SK-N-SH (cell line): ENCODE measurements around the gene ZNF30. TPM values are rescaled to one million over a fixed set of nuclear protein-coding genes. Genes with fewer than 3 reads are reported as not detected.

Source experiments
- CTCF ChIA-PET: fragments of 300-600, 350-600 bp; formaldehyde crosslinking; extraction: SDS; loops from one replicate; lab custom pipeline; 2021; lab: Yijun Ruan, JAX
- POLR2A ChIA-PET: fragments of 350-600 bp; sonication (Branson Sonifier 250); formaldehyde crosslinking; extraction: SDS; loops from one replicate; lab custom pipeline; 2020; ENCODE audit warnings: antibody characterized with exemption, inconsistent platforms; lab: Yijun Ruan, JAX
- DNase-seq: peaks from one replicate; pipeline ENCODE4 v3.0.0; 2012
- H2AFZ ChIP-seq: fragments of 200-600 bp; sonication (generic); 2 replicates; pipeline ENCODE4 v1.8.1; 2016; ENCODE audit warnings: antibody characterized with exemption, mild to moderate bottlenecking, low read depth
- H3F3A ChIP-seq: fragments of 200-600 bp; sonication (generic); replicated peaks from 2 replicates; pipeline ENCODE3; 2016; ENCODE audit warnings: antibody characterized with exemption, mild to moderate bottlenecking; ENCODE audit not compliant: insufficient read depth
- H3K27ac ChIP-seq, 2 experiments: fragments of 200-500 bp in 1 of 2; fragments of 200-600 bp in 1 of 2; sonication (Bioruptor generic) in 1 of 2; sonication (generic), shearing (Covaris generic) in 1 of 2; 2 replicates each; pipeline versions ENCODE4 v1.5.1 to v1.6.1; 2014 to 2016; ENCODE audit warnings: low read depth in 2 of 2, inconsistent platforms in 1 of 2, low read length in 1 of 2, mild to moderate bottlenecking in 1 of 2, mixed read lengths in 1 of 2
- H3K27me3 ChIP-seq: fragments of 200-600 bp; sonication (generic), shearing (Covaris generic); 2 replicates; pipeline ENCODE4 v1.6.1; 2016; ENCODE audit warnings: mixed run types; ENCODE audit not compliant: insufficient read depth
- H3K36me3 ChIP-seq, 2 experiments: fragments of 200-500 bp in 1 of 2; fragments of 200-600 bp in 1 of 2; sonication (Bioruptor generic) in 1 of 2; sonication (generic) in 1 of 2; replicated peaks in 1 of 2; 2 replicates each; pipeline versions ENCODE3 to v1.5.1; 2014 to 2016; ENCODE audit warnings: low read length in 1 of 2, mild to moderate bottlenecking in 1 of 2; ENCODE audit not compliant: insufficient read depth in 2 of 2, control insufficient read depth in 1 of 2
- H3K4me1 ChIP-seq, 2 experiments: fragments of 200-500 bp in 1 of 2; fragments of 200-600 bp in 1 of 2; sonication (Bioruptor generic) in 1 of 2; sonication (generic), shearing (Covaris generic) in 1 of 2; 2 replicates each; pipeline versions ENCODE4 v1.5.1 to v1.6.1; 2014 to 2016; ENCODE audit warnings: low read depth in 1 of 2, low read length in 1 of 2, mixed run types in 1 of 2; ENCODE audit not compliant: insufficient read depth in 2 of 2, control insufficient read depth in 1 of 2
- H3K4me2 ChIP-seq: fragments of 200-600 bp; sonication (generic), shearing (Covaris generic); 2 replicates; pipeline ENCODE4 v1.6.1; 2017; ENCODE audit warnings: mixed run types
- H3K4me3 ChIP-seq, 2 experiments: fragments of 200-500 bp in 1 of 2; fragments of 200-600 bp in 1 of 2; sonication (Bioruptor generic) in 1 of 2; sonication (generic), shearing (Covaris generic) in 1 of 2; 2 replicates each; pipeline versions ENCODE4 v1.5.1 to v1.8.1; 2014 to 2016; ENCODE audit warnings: low read depth in 2 of 2, inconsistent platforms in 1 of 2, low read length in 1 of 2, mild to moderate bottlenecking in 1 of 2, mixed read lengths in 1 of 2, moderate library complexity in 1 of 2
- H3K79me2 ChIP-seq: fragments of 200-600 bp; sonication (generic); 2 replicates; pipeline ENCODE4 v1.8.1; 2017; ENCODE audit warnings: mild to moderate bottlenecking; ENCODE audit not compliant: insufficient read depth
- H3K9ac ChIP-seq: fragments of 200-600 bp; sonication (generic); 2 replicates; pipeline ENCODE4 v1.6.1; 2017; ENCODE audit warnings: mixed run types
- H3K9me2 ChIP-seq: fragments of 200-600 bp; sonication (generic); 2 replicates; pipeline ENCODE4 v1.6.1; 2017; ENCODE audit warnings: mixed run types
- H3K9me3 ChIP-seq: fragments of 200-600 bp; sonication (generic); 2 replicates; pipeline ENCODE4 v1.6.1; 2017; ENCODE audit warnings: mixed run types, mild to moderate bottlenecking, moderate library complexity
- H4K20me1 ChIP-seq: fragments of 200-600 bp; sonication (generic); 2 replicates; pipeline ENCODE4 v1.6.1; 2017; ENCODE audit warnings: mild to moderate bottlenecking, mixed run types; ENCODE audit not compliant: insufficient read depth
- EZH2phosphoT487 ChIP-seq: fragments of 200-600 bp; sonication (generic); IDR thresholded peaks from 2 replicates; pipeline ENCODE4 v1.6.1; 2017; ENCODE audit warnings: low read depth, mixed run types, mild to moderate bottlenecking, antibody characterized with exemption, moderate library complexity, borderline replicate concordance
- FOSL2 ChIP-seq: IDR thresholded peaks from 2 replicates; pipeline ENCODE4 v1.4.0; 2012; ENCODE audit warnings: low read depth, mild to moderate bottlenecking, moderate library complexity, borderline replicate concordance
- FOXJ3 ChIP-seq: sonication (generic); formaldehyde crosslinking; IDR thresholded peaks from 2 replicates; pipeline ENCODE4 v1.5.1; 2020; ENCODE audit warnings: mild to moderate bottlenecking, missing genetic modification reagents
- GABPA ChIP-seq: IDR thresholded peaks from 2 replicates; pipeline ENCODE4 v1.4.0; 2012; ENCODE audit warnings: low read depth, mild to moderate bottlenecking
- GATA2 ChIP-seq: sonication (generic); formaldehyde crosslinking; IDR thresholded peaks from 2 replicates; pipeline ENCODE4 v1.5.0; 2020; ENCODE audit warnings: mild to moderate bottlenecking, missing genetic modification reagents
- JUND ChIP-seq: IDR thresholded peaks from 2 replicates; pipeline ENCODE4 v1.4.0; 2012
- MEF2A ChIP-seq: IDR thresholded peaks from 2 replicates; pipeline ENCODE4 v1.4.0; 2012; ENCODE audit warnings: low read depth, borderline replicate concordance
- MXI1 ChIP-seq: IDR thresholded peaks from 2 replicates; pipeline ENCODE4 v1.6.1; 2012; ENCODE audit warnings: mild to moderate bottlenecking, low read depth, low read length, improper control_type of control experiment
- POLR2AphosphoS5 ChIP-seq: IDR thresholded peaks from 2 replicates; pipeline ENCODE4 v1.6.1; 2012; ENCODE audit warnings: low read depth, low read length
- SIN3A ChIP-seq: IDR thresholded peaks from 2 replicates; pipeline ENCODE4 v1.6.1; 2012; ENCODE audit warnings: low read depth, mild to moderate bottlenecking, low read length, moderate library complexity, borderline replicate concordance
- SMC3 ChIP-seq: IDR thresholded peaks from 2 replicates; pipeline ENCODE4 v1.6.1; 2012; ENCODE audit warnings: low read depth, low read length, improper control_type of control experiment
- TAF1 ChIP-seq: IDR thresholded peaks from 2 replicates; pipeline ENCODE4 v1.6.1; 2012; ENCODE audit warnings: low read depth, mild to moderate bottlenecking, low read length, moderate library complexity, borderline replicate concordance
- TEAD4 ChIP-seq: IDR thresholded peaks from 2 replicates; pipeline ENCODE4 v1.4.0; 2012; ENCODE audit warnings: mild to moderate bottlenecking, borderline replicate concordance; ENCODE audit not compliant: insufficient read depth
- YY1 ChIP-seq: IDR thresholded peaks from 2 replicates; pipeline ENCODE4 v1.4.0; 2012; ENCODE audit warnings: low read depth, mild to moderate bottlenecking
- WGBS: methylation state at CpG from one replicate; pipeline ENCODE4 v1.1.6; 2017; ENCODE audit warnings: low lambda C conversion rate; 5-methylcytosine and 5-hydroxymethylcytosine counted together
- polyA plus RNA-seq, 3 experiments: library from polyadenylated mRNA; depleted of rRNA; stranded (reverse); fragments of >200 nt; gene quantifications; 2 replicates each; pipeline ENCODE4 v1.2.3, GENCODE V29; 2012
- TF ChIP-seq, protein P1 (sequence below): fragments of 150-350 bp; IDR thresholded peaks from 2 replicates; pipeline ENCODE4 v1.6.1; 2016; ENCODE audit warnings: mild to moderate bottlenecking, low read depth, low read length
- TF ChIP-seq, protein P2 (sequence below): IDR thresholded peaks from 2 replicates; pipeline ENCODE4 v1.6.1; 2012; ENCODE audit warnings: mild to moderate bottlenecking, low read depth, low read length, moderate library complexity
- TF ChIP-seq, protein P3 (sequence below): fragments of 150-350 bp; IDR thresholded peaks from 2 replicates; pipeline ENCODE4 v1.6.1; 2017; ENCODE audit warnings: antibody characterized with exemption, low read length, low read depth, borderline replicate concordance
- TF ChIP-seq, protein P4 (sequence below): fragments of 200-600 bp; sonication (generic); IDR thresholded peaks from 2 replicates; pipeline ENCODE4 v1.6.1; 2017; ENCODE audit warnings: antibody characterized with exemption, mild to moderate bottlenecking, moderate library complexity
- TF ChIP-seq, protein P5 (sequence below): IDR thresholded peaks from 2 replicates; pipeline ENCODE4 v1.4.0; 2012; ENCODE audit warnings: low read depth
- TF ChIP-seq, protein P6 (sequence below): IDR thresholded peaks from 2 replicates; pipeline ENCODE4 v1.4.0; 2012; ENCODE audit warnings: low read depth, borderline replicate concordance

The ZNF30 gene
- polyA plus RNA-seq, 1 of the 3 experiments (the other 2 are of a cell fraction) = 1.7 TPM

DNA sequence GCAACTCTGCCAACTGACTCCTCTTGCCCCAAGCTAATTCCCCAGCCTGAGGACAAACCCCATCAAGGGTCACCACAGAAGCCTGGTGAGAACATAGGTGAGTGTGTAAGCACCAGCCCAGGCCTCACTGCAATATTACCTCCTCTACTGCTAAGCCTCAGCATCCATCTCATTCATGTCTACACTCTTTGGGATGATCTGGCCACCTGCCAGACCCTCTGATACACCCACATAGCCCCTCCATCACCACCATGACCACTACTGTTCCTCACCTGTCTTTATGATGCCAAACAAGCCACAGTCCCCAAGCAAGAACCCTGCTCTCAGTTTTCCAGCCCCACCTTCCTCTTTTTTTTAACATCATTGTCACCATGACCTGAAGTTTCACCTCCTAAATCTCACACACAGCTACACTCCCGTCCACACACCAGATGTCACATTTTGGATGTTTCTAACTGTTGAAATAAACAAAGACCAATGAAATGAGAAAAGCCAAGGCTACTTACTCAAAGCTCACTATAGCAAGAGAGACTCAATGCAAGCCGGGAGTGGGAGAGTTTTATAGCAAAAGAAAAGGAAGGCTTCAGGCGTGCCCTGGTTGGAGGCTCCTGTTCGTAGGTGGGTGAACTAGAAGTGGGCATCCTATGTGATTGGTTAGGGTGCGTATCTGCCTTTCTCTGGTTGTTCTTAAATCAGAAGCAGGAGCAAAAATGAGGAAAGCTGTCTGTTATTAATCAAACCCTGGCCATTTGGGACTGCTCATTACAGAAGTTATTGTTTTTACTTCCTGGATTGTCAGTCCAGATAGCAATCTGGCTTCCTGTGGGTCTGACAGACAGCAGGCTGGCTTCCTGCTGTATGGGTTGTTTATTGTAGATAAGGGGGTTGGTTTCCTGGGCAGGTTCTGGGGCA, 35.3 kb downstream of the ZNF30 start:
- CTCF ChIA-PET = interaction anchor here (0.9 to 4.0 kb wide), 4 partner anchors 10 to 124 kb away, joined by 3 to 32 read pairs (median 5); no protein-coding TSS in a partner anchor
- TF ChIP-seq, protein P1, sequence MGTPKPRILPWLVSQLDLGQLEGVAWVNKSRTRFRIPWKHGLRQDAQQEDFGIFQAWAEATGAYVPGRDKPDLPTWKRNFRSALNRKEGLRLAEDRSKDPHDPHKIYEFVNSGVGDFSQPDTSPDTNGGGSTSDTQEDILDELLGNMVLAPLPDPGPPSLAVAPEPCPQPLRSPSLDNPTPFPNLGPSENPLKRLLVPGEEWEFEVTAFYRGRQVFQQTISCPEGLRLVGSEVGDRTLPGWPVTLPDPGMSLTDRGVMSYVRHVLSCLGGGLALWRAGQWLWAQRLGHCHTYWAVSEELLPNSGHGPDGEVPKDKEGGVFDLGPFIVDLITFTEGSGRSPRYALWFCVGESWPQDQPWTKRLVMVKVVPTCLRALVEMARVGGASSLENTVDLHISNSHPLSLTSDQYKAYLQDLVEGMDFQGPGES = no peak
- no peak for TF ChIP-seq TEAD4
- peak; percentile 47 for TF ChIP-seq GABPA
- TF ChIP-seq EZH2phosphoT487 = no peak
- TF ChIP-seq, protein P2, sequence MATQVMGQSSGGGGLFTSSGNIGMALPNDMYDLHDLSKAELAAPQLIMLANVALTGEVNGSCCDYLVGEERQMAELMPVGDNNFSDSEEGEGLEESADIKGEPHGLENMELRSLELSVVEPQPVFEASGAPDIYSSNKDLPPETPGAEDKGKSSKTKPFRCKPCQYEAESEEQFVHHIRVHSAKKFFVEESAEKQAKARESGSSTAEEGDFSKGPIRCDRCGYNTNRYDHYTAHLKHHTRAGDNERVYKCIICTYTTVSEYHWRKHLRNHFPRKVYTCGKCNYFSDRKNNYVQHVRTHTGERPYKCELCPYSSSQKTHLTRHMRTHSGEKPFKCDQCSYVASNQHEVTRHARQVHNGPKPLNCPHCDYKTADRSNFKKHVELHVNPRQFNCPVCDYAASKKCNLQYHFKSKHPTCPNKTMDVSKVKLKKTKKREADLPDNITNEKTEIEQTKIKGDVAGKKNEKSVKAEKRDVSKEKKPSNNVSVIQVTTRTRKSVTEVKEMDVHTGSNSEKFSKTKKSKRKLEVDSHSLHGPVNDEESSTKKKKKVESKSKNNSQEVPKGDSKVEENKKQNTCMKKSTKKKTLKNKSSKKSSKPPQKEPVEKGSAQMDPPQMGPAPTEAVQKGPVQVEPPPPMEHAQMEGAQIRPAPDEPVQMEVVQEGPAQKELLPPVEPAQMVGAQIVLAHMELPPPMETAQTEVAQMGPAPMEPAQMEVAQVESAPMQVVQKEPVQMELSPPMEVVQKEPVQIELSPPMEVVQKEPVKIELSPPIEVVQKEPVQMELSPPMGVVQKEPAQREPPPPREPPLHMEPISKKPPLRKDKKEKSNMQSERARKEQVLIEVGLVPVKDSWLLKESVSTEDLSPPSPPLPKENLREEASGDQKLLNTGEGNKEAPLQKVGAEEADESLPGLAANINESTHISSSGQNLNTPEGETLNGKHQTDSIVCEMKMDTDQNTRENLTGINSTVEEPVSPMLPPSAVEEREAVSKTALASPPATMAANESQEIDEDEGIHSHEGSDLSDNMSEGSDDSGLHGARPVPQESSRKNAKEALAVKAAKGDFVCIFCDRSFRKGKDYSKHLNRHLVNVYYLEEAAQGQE = no peak
- peak; percentile 96 for TF ChIP-seq GATA2
- no peak for TF ChIP-seq YY1
- no peak for TF ChIP-seq TAF1
- TF ChIP-seq, protein P3, sequence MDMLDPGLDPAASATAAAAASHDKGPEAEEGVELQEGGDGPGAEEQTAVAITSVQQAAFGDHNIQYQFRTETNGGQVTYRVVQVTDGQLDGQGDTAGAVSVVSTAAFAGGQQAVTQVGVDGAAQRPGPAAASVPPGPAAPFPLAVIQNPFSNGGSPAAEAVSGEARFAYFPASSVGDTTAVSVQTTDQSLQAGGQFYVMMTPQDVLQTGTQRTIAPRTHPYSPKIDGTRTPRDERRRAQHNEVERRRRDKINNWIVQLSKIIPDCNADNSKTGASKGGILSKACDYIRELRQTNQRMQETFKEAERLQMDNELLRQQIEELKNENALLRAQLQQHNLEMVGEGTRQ = no peak
- 0 out of 2 replicates have a peak, but pooled peaks have one; percentile 43 for TF ChIP-seq SIN3A
- no peak for TF ChIP-seq FOSL2
- peak; percentile 30; the same call in 1 of the 2 replicates for TF ChIP-seq POLR2AphosphoS5
- TF ChIP-seq MEF2A = no peak
- TF ChIP-seq MXI1 = peak; percentile 39; the same call in 1 of the 2 replicates
- TF ChIP-seq JUND = no peak
- TF ChIP-seq, protein P4, sequence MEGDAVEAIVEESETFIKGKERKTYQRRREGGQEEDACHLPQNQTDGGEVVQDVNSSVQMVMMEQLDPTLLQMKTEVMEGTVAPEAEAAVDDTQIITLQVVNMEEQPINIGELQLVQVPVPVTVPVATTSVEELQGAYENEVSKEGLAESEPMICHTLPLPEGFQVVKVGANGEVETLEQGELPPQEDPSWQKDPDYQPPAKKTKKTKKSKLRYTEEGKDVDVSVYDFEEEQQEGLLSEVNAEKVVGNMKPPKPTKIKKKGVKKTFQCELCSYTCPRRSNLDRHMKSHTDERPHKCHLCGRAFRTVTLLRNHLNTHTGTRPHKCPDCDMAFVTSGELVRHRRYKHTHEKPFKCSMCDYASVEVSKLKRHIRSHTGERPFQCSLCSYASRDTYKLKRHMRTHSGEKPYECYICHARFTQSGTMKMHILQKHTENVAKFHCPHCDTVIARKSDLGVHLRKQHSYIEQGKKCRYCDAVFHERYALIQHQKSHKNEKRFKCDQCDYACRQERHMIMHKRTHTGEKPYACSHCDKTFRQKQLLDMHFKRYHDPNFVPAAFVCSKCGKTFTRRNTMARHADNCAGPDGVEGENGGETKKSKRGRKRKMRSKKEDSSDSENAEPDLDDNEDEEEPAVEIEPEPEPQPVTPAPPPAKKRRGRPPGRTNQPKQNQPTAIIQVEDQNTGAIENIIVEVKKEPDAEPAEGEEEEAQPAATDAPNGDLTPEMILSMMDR = no peak
- TF ChIP-seq, protein P5, sequence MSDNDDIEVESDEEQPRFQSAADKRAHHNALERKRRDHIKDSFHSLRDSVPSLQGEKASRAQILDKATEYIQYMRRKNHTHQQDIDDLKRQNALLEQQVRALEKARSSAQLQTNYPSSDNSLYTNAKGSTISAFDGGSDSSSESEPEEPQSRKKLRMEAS = no peak
- TF ChIP-seq, protein P6, sequence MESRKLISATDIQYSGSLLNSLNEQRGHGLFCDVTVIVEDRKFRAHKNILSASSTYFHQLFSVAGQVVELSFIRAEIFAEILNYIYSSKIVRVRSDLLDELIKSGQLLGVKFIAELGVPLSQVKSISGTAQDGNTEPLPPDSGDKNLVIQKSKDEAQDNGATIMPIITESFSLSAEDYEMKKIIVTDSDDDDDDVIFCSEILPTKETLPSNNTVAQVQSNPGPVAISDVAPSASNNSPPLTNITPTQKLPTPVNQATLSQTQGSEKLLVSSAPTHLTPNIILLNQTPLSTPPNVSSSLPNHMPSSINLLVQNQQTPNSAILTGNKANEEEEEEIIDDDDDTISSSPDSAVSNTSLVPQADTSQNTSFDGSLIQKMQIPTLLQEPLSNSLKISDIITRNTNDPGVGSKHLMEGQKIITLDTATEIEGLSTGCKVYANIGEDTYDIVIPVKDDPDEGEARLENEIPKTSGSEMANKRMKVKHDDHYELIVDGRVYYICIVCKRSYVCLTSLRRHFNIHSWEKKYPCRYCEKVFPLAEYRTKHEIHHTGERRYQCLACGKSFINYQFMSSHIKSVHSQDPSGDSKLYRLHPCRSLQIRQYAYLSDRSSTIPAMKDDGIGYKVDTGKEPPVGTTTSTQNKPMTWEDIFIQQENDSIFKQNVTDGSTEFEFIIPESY = no peak
- TF ChIP-seq FOXJ3 (CRISPR knock-in tag) = peak; percentile 88
- TF ChIP-seq SMC3 = no peak

More for the DNA sequence above, 35.3 kb downstream of the ZNF30 start:
- Histone ChIP-seq H3K4me3 (peak overlapping the region; percentile 95), H3F3A (no peaks in the 10 kb centered on the region), H3K27ac (peak overlapping the region in 1 of 2 experiments; percentile 94; a peak in 2 of 4 replicates), H3K36me3 (peaks cover 29 to 36% of the 10 kb centered on the region in 2 experiments), H3K27me3 (no peaks in the 10 kb centered on the region), H3K4me2 (peak overlapping the region; percentile 97), H3K79me2 (peaks cover 23% of the 10 kb centered on the region; the same call in 1 of the 2 replicates), H4K20me1 (no peaks in the 10 kb centered on the region), H3K9me2 (no peaks in the 10 kb centered on the region), H3K9ac (no peak overlapping the region), H3K9me3 (peaks cover 9% of the 10 kb centered on the region; the same call in 1 of the 2 replicates), H3K4me1 (peaks cover 0 to 21% of the 10 kb centered on the region in 2 experiments; a peak in 2 of 4 replicates), H2AFZ (no peak overlapping the region)
- POLR2A ChIA-PET = interaction anchor here (1.1 kb wide), 1 partner anchor 38 kb away, joined by 3 read pairs; the partner anchor contains the start of gene GRAMD1A
- peak; percentile 72 for DNase-seq
- 53% methylated on average over 5 of the region's 5 CpGs for WGBS
